ENCODE results near the gene PFDN2.

The PFDN2 gene, protein sequence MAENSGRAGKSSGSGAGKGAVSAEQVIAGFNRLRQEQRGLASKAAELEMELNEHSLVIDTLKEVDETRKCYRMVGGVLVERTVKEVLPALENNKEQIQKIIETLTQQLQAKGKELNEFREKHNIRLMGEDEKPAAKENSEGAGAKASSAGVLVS

DNA sequence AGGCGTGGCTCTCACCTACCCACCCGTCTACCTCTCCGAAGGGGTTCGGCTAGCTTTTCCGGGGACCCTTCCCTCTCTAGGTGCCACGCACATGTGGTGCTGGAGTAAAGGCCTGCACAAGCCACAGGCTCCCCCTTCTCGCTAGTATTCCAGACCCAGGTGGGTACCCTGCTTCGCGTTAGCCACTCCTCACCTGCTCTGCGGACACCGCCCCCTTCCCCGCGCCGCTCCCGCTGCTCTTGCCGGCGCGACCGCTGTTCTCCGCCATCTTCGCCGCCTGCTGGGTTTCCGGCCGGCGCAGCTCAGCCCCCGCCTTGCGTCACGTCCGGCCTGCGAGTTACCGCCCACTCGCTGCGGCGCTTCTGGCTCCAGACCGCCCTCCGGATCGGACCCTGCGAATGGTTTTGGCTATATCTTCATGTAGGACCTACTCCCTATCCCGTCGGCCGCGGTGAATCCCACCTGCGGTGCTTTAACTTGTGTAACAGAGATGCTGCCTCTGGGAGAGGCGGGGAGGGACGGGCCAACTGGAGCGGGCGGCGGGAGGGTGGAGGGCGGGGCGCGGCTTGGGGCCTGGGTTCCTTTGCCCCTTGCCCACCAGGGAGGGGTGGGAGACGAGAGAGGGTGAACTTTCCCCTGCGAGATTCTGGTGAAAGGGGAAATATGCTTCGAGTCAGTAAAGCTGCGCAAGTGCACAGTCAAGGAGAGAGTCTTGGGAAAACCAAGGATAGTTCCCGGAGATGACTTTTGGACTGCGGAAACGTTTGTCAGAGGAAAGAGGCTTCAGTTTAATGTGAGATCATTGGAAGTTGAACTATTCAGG is at the start of gene PFDN2, which contains the start of gene NIT1:
Gene PFDN2, minus strand, starts transcription at position 279 of the 823 bp plus-strand sequence. Its CDS starts 11 bp downstream, at position 268.
Gene NIT1, plus strand, starts transcription at position 347 of the 823 bp plus-strand sequence. Its CDS starts 72 bp downstream, at position 419.
- Histone ChIP-seq H3K36me3 (ENCODE audit: insufficient read depth) (peaks cover 5% of the 10 kb centered on the region; the same call in 1 of the 2 replicates), H3K4me3 (IDR thresholded peaks at IDR 0.05; ENCODE audit: insufficient read depth, low read depth, low read length) (peak within 1 kb of the TSS; percentile 97), H2AFZ (ENCODE audit: low read depth) (peak within 1 kb of the TSS; percentile 88), H3K9ac (peak within 1 kb of the TSS; percentile 80), H3K4me2 (peak within 1 kb of the TSS; percentile 67), H4K20me1 (ENCODE audit: insufficient read depth) (peaks cover 16% of the 10 kb centered on the region), H3K4me1 (ENCODE audit: low read depth, poor library complexity, severe bottlenecking) (peaks cover 61% of the 10 kb centered on the region), H3K79me2 (ENCODE audit: insufficient read depth, low read depth) (peaks cover 62% of the 10 kb centered on the region), H3K27me3 (ENCODE audit: insufficient read depth, low read depth) (no peaks in the 10 kb centered on the region), H3K27ac (peak within 1 kb of the TSS; percentile 70)
- TF ChIP-seq, protein P1, sequence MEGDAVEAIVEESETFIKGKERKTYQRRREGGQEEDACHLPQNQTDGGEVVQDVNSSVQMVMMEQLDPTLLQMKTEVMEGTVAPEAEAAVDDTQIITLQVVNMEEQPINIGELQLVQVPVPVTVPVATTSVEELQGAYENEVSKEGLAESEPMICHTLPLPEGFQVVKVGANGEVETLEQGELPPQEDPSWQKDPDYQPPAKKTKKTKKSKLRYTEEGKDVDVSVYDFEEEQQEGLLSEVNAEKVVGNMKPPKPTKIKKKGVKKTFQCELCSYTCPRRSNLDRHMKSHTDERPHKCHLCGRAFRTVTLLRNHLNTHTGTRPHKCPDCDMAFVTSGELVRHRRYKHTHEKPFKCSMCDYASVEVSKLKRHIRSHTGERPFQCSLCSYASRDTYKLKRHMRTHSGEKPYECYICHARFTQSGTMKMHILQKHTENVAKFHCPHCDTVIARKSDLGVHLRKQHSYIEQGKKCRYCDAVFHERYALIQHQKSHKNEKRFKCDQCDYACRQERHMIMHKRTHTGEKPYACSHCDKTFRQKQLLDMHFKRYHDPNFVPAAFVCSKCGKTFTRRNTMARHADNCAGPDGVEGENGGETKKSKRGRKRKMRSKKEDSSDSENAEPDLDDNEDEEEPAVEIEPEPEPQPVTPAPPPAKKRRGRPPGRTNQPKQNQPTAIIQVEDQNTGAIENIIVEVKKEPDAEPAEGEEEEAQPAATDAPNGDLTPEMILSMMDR (conservative IDR thresholded peaks at IDR 0.05; ENCODE audit: low read depth, low read length) = peak; percentile 3; the same call in 1 of the 2 replicates

DNA sequence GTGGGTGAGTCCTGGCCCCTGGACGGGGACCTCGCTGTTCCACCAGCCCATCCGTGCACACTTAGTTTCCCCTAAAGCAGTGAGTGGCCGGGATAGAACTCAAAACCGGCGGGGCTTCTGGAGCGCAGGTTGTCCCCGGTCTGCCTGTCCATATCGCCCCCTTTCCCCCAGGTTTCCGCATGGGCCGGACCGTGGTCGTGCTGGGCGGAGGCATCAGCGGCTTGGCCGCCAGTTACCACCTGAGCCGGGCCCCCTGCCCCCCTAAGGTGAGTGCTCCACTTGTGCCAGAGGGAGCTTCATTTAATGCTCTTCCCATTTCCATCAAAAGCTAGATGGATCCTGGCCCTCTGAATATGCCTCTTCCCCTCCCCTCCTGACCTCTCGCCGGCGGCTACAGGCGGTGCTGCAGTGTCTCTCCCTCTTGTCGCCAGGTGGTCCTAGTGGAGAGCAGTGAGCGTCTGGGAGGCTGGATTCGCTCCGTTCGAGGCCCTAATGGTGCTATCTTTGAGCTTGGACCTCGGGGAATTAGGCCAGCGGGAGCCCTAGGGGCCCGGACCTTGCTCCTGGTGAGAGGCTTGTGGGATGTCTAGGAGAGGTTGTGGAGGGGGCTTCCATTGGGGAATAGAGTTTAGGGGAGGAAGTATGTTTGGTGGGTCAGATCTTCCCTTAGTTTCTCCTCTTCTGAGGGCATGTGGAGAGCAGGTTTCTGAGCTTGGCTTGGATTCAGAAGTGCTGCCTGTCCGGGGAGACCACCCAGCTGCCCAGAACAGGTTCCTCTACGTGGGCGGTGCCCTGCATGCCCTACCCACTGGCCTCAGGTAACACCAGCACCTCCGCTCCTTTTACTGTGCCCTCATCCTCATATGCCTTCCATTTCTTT is 49.1 kb upstream of the PFDN2 start:
- H3K27ac ChIP-seq = peak overlapping the region; percentile 84
- H3K4me2 ChIP-seq = peak overlapping the region; percentile 99
- H3K4me1 ChIP-seq (ENCODE audit: low read depth, poor library complexity, severe bottlenecking) = peaks cover 29% of the 10 kb centered on the region
- TF ChIP-seq, protein P1 (conservative IDR thresholded peaks at IDR 0.05; ENCODE audit: low read depth, low read length) = no peak
- no peaks in the 10 kb centered on the region for H4K20me1 ChIP-seq (ENCODE audit: insufficient read depth)
- peak overlapping the region; percentile 63 for H3K9ac ChIP-seq
- peaks cover 10% of the 10 kb centered on the region; the same call in 1 of the 2 replicates for H3K36me3 ChIP-seq (ENCODE audit: insufficient read depth)
- peak overlapping the region; percentile 74 for H2AFZ ChIP-seq (ENCODE audit: low read depth)
- no peaks in the 10 kb centered on the region for H3K79me2 ChIP-seq (ENCODE audit: insufficient read depth, low read depth)
- peak overlapping the region; percentile 96 for H3K4me3 ChIP-seq (IDR thresholded peaks at IDR 0.05; ENCODE audit: insufficient read depth, low read depth, low read length)
- H3K27me3 ChIP-seq (ENCODE audit: insufficient read depth, low read depth) = no peaks in the 10 kb centered on the region

DNA sequence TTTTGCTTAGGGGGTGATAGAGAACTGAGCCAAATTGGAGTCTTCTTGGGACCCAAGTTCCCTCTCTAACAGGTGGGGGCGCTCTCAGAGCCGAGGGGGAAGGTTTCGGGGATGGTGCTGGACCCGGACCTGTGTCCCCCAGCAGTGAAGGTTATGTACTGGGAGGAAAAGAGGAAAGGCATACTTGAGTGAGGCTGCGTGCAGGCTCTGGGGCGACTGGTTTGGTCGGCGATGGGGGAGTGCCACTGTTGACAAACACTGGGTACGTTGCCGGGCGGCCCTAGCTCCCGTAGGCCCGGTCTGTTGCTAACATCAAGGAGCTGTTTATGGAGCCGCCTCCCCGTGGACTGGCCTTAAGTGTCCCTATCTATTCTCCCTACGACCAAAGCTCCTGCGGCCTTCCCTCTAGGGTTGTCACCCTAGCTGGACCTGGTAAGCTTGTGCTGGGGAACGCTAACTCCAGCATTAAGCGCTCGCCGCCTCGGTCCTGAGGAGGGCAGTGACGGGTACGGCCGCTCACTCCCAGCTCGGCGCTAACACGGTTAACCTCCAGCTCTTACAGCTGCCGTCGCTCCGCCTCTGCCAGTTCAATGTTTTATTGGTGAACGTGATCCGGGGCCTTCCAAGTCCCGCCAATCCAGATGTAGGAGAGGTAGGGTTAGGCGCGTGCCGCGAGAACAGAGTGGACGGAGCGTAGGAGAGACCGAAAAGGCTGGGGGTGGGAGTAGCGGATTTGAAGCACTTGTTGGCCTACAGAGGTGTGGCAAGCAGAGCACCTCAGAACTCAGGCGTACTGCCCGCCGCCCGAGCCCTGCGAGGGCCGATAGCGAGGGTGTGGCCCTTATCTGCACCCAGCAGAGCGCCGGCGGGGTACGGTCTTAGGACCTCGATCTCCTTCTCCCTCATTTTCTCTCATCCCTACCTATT is 48.2 kb upstream of the PFDN2 start, which contains the start of gene PPOX:
Gene PPOX, plus strand, starts transcription at position 685 of the 927 bp plus-strand sequence. CDS start 422 bp downstream, outside the sequence.
- H3K9ac ChIP-seq = peak within 1 kb of the TSS; percentile 63
- H3K79me2 ChIP-seq (ENCODE audit: insufficient read depth, low read depth) = no peaks in the 10 kb centered on the region
- no peaks in the 10 kb centered on the region for H4K20me1 ChIP-seq (ENCODE audit: insufficient read depth)
- H3K4me3 ChIP-seq (IDR thresholded peaks at IDR 0.05; ENCODE audit: insufficient read depth, low read depth, low read length) = peak within 1 kb of the TSS; percentile 96
- H3K4me2 ChIP-seq = peak within 1 kb of the TSS; percentile 99
- peaks cover 27% of the 10 kb centered on the region for H3K4me1 ChIP-seq (ENCODE audit: low read depth, poor library complexity, severe bottlenecking)
- 0 out of 2 replicates have a peak, but pooled peaks cover 2% of the 10 kb centered on the region for H3K36me3 ChIP-seq (ENCODE audit: insufficient read depth)
- H2AFZ ChIP-seq (ENCODE audit: low read depth) = peak within 1 kb of the TSS; percentile 74
- no peaks in the 10 kb centered on the region for H3K27me3 ChIP-seq (ENCODE audit: insufficient read depth, low read depth)
- H3K27ac ChIP-seq = peak within 1 kb of the TSS; percentile 84
- TF ChIP-seq, protein P1 (conservative IDR thresholded peaks at IDR 0.05; ENCODE audit: low read depth, low read length) = peak; percentile 98

Data from KMS-11 (cell line).